B cell (primary cell): ENCODE data around the gene LASP1. TPM values are rescaled to one million over a fixed set of nuclear protein-coding genes. Genes with fewer than 3 reads are reported as not detected.

ENCODE experiments used
- ATAC-seq: fragments of 200-7000 bp; cut with Tn5 transposase; one replicate; pipeline ENCODE4 v1.10.0; 2021; ENCODE audit warnings: low read depth, mild to moderate bottlenecking, moderate number of reproducible peaks, moderate library complexity
- CTCF ChIA-PET: fragments of 350-600 bp; sonication (Branson Sonifier 250); formaldehyde crosslinking; loops from one replicate; lab custom pipeline; 2021; ENCODE audit warnings: antibody characterized with exemption, inconsistent platforms; lab: Charles Lee
- POLR2A ChIA-PET: fragments of 350-600 bp; sonication (Branson Sonifier 250); formaldehyde crosslinking; loops from one replicate; lab custom pipeline; 2021; ENCODE audit warnings: antibody characterized with exemption; lab: Charles Lee
- DNase-seq: peaks from one replicate; pipeline ENCODE4 v3.0.0; 2013
- H2AFZ ChIP-seq: 2 replicates; pipeline ENCODE4 v1.6.1; 2012; ENCODE audit warnings: mild to moderate bottlenecking, low read depth, low read length; ENCODE audit not compliant: insufficient read depth, poor library complexity, severe bottlenecking
- H3K27ac ChIP-seq, 2 donors: 1 replicate in 1 of 2; 2 replicates in 1 of 2; pipeline ENCODE4 v1.5.1; 2012 to 2013; ENCODE audit warnings: low read length in 2 of 2, mild to moderate bottlenecking in 2 of 2, moderate library complexity in 1 of 2
- H3K27me3 ChIP-seq, 4 experiments: fragments of 200-600 bp in 1 of 4; sonication (generic) in 1 of 4; replicated peaks in 1 of 4; 1 replicate in 2 of 4; 2 replicates in 2 of 4; pipeline versions ENCODE4 v1.6.1 to v1.7.0; 2013 to 2016; ENCODE audit warnings: low read length in 3 of 4, mild to moderate bottlenecking in 2 of 4, mixed read lengths in 1 of 4, moderate library complexity in 1 of 4; ENCODE audit not compliant: insufficient read depth in 4 of 4, control insufficient read depth in 3 of 4; ENCODE audit errors: control extremely low read depth in 1 of 4
- H3K36me3 ChIP-seq, 2 experiments: replicated peaks in 1 of 2; 1 replicate in 1 of 2; 2 replicates in 1 of 2; pipeline versions ENCODE4 v1.6.1 to v1.7.1; 2013; ENCODE audit warnings: low read length in 1 of 2; ENCODE audit not compliant: insufficient read depth in 2 of 2, control insufficient read depth in 1 of 2; ENCODE audit errors: control extremely low read depth in 1 of 2, extremely low read depth in 1 of 2
- H3K4me1 ChIP-seq, 2 donors: fragments of 200-600 bp in 1 of 2; sonication (generic) in 1 of 2; 1 replicate in 1 of 2; 2 replicates in 1 of 2; pipeline versions ENCODE4 v1.5.1 to v1.6.1; 2013 to 2017; ENCODE audit warnings: low read length in 2 of 2; ENCODE audit not compliant: control insufficient read depth in 2 of 2, insufficient read depth in 2 of 2
- H3K4me2 ChIP-seq: replicated peaks from 2 replicates; pipeline ENCODE3; 2012; ENCODE audit warnings: mild to moderate bottlenecking, low read depth, low read length; ENCODE audit not compliant: poor library complexity, severe bottlenecking
- H3K4me3 ChIP-seq, 5 experiments: fragments of 200-600 bp in 1 of 5; sonication (generic) in 1 of 5; 1 replicate in 3 of 5; 2 replicates in 2 of 5; pipeline versions ENCODE4 v1.5.1 to v1.7.0; 2011 to 2016; ENCODE audit warnings: low read length in 4 of 5, mild to moderate bottlenecking in 4 of 5, low read depth in 2 of 5, control low read depth in 1 of 5, moderate library complexity in 1 of 5; ENCODE audit not compliant: insufficient read depth in 1 of 5; ENCODE audit errors: control extremely low read depth in 1 of 5, extremely low read depth in 1 of 5
- H3K79me2 ChIP-seq: fragments of 200-600 bp; sonication (generic); one replicate; pipeline ENCODE4 v1.6.0; 2016; ENCODE audit warnings: low read length; ENCODE audit not compliant: control insufficient read depth, insufficient read depth
- H3K9ac ChIP-seq: fragments of 200-600 bp; sonication (generic); 2 replicates; pipeline ENCODE4 v1.6.1; 2017; ENCODE audit warnings: mild to moderate bottlenecking, low read length, moderate library complexity
- H3K9me3 ChIP-seq, 3 donors: one replicate each; pipeline versions ENCODE4 v1.6.1 to v1.7.1; 2013; ENCODE audit warnings: low read length in 2 of 3; ENCODE audit not compliant: control insufficient read depth in 2 of 3, insufficient read depth in 1 of 3; ENCODE audit errors: control extremely low read depth in 1 of 3
- H4K20me1 ChIP-seq: 2 replicates; pipeline ENCODE4 v1.6.0; 2012; ENCODE audit warnings: mild to moderate bottlenecking, low read length; ENCODE audit not compliant: insufficient read depth, control insufficient read depth, poor library complexity, severe bottlenecking
- H3K27ac Mint-ChIP-seq: one replicate; pipeline ENCODE4 v1.8.0; 2021; ENCODE audit warnings: mixed read lengths
- H3K27me3 Mint-ChIP-seq: one replicate; pipeline ENCODE4 v1.8.0; 2021; ENCODE audit warnings: mixed read lengths
- H3K4me1 Mint-ChIP-seq: one replicate; pipeline ENCODE4 v1.8.0; 2021; ENCODE audit warnings: mixed read lengths
- H3K4me3 Mint-ChIP-seq: one replicate; pipeline ENCODE4 v1.8.0; 2021; ENCODE audit warnings: mixed read lengths
- H3K9me3 Mint-ChIP-seq: one replicate; pipeline ENCODE4 v1.8.0; 2022; ENCODE audit warnings: mixed read lengths; ENCODE audit not compliant: insufficient read depth
- CTCF ChIP-seq: fragments of 200-600 bp; IDR thresholded peaks from one replicate; pipeline ENCODE4 v1.8.0; 2022; ENCODE audit warnings: antibody characterized with exemption, mild to moderate bottlenecking
- EZH2 ChIP-seq: IDR thresholded peaks from 2 replicates; pipeline ENCODE4 v1.6.1; 2012; ENCODE audit warnings: borderline replicate concordance, low read depth, mild to moderate bottlenecking, moderate library complexity, low read length; ENCODE audit not compliant: insufficient read depth, poor library complexity, severe bottlenecking
- WGBS: methylation state at CpG from one replicate; pipeline ENCODE4 v1.1.5; 2013; ENCODE audit warnings: missing lambda C conversion rate; ENCODE audit not compliant: insufficient coverage; 5-methylcytosine and 5-hydroxymethylcytosine counted together
- intact Hi-C: fragments of 100-400 bp; cut with micrococcal nuclease; formaldehyde crosslinking; loops from one replicate; pipeline ENCODE4 v1.10.0; 2022
- polyA plus RNA-seq: library from polyadenylated mRNA; depleted of rRNA; stranded (reverse); fragments of >200 nt; gene quantifications from 2 replicates; pipeline ENCODE4 v1.2.3, GENCODE V29; 2012
- total RNA-seq, 2 donors: library from RNA; stranded (reverse); fragments of 120-200 nt in 1 of 2; gene quantifications; 1 replicate in 1 of 2; 2 replicates in 1 of 2; pipeline versions ENCODE4 v1.2.3 to v1.2.4, GENCODE V29; 2013 to 2022

LASP1 gene
- total and polyA plus RNA-seq, 2 donors (not counting 1 experiment from before 2014, with no cell fraction given): 51.6 to 125 TPM

GRCh38 chr17:38875477-38876075, 5.7 kb downstream of the LASP1 start:
- H3K27me3 ChIP-seq: no peaks in the 10 kb centered on the region
- H3K9ac ChIP-seq: no peak overlapping the region
- H3K4me3 ChIP-seq: no peak overlapping the region
- CTCF ChIA-PET: no interaction called here
- ATAC-seq: no peak
- H2AFZ ChIP-seq: no peak overlapping the region
- peaks cover 99% of the 10 kb centered on the region for H4K20me1 ChIP-seq
- no peak for DNase-seq
- Mint-ChIP-seq H3K9me3 (no peaks in the 10 kb centered on the region), H3K27ac (peak overlapping the region; percentile 75), H3K4me1 (peaks cover 84% of the 10 kb centered on the region), H3K27me3 (no peaks in the 10 kb centered on the region), H3K4me3 (no peak overlapping the region)
- WGBS: 95% methylated on average over 2 of the region's 5 CpGs
- intact Hi-C loops: no loop called here
- H3K36me3 ChIP-seq: peaks cover 0 to 47% of the 10 kb centered on the region in 2 experiments
- H3K4me1 ChIP-seq: peaks cover 69 to 78% of the 10 kb centered on the region in 2 donors
- H3K27ac ChIP-seq: peak overlapping the region; percentile 23 to 67
- no peaks in the 10 kb centered on the region for H3K9me3 ChIP-seq
- POLR2A ChIA-PET: no interaction called here
- no peak for TF ChIP-seq EZH2
- no peak for TF ChIP-seq CTCF
- H3K4me2 ChIP-seq: no peak overlapping the region
- peaks cover 99% of the 10 kb centered on the region for H3K79me2 ChIP-seq

DNA sequence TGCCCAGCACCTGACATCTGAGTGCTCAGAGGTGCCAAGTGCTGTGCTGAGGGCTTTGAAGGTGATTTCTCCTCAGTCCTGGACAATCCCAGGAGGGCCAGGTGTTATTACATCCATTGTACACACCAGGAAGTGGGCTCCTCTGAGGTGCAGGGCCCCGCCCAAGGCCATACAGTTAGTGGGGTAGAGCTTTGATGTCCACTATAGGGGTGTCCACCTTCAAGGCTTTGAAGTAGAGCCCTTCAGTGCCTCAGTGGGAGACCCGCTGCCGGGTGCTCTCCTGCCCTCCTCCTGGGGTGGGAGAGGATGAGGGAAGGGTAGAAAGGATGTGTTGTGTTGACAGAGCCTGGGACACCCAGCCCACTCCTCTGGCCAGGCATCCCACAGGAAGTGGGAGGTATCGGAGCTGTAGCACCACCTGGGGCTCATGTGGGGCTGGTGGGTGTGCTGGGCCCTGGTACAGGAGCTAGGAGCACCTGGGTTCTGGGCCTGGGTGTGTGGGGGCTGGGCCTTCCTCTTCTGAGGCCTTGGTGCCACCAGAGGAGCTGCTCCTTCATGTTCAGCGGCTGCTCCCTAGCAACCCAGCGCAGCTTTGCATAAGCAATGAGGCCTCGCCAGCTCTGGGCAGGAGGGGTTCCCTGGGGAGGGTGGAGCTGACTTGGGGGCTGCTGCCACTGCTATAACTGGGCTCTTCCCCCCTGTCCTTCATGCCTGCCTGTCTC, 7.4 kb downstream of the LASP1 start:
- H3K27me3 Mint-ChIP-seq: no peaks in the 10 kb centered on the region
- Histone ChIP-seq H3K4me2 (peak overlapping the region; percentile 71), H2AFZ (no peak overlapping the region), H3K27ac (peak overlapping the region; percentile 73 to 80), H3K9ac (peak overlapping the region; percentile 40), H3K36me3 (peaks cover 0 to 62% of the 10 kb centered on the region in 2 experiments), H3K4me3 (peak overlapping the region in 1 of 5 experiments; percentile 16), H3K27me3 (no peaks in the 10 kb centered on the region), H3K4me1 (peaks cover 62 to 71% of the 10 kb centered on the region in 2 donors), H3K9me3 (no peaks in the 10 kb centered on the region), H3K79me2 (peaks cover 99% of the 10 kb centered on the region), H4K20me1 (peaks cover 99% of the 10 kb centered on the region)
- CTCF ChIA-PET: interaction anchor here (0.7 to 1.0 kb wide), 3 partner anchors 10 to 276 kb away, joined by 3 to 5 read pairs (median 3); no protein-coding TSS in a partner anchor
- peaks cover 77% of the 10 kb centered on the region for H3K4me1 Mint-ChIP-seq
- no peaks in the 10 kb centered on the region for H3K9me3 Mint-ChIP-seq
- ATAC-seq: peak; percentile 79
- peak overlapping the region; percentile 76 for H3K27ac Mint-ChIP-seq
- WGBS: 28% methylated on average over 3 of the region's 7 CpGs
- peak overlapping the region; percentile 34 for H3K4me3 Mint-ChIP-seq
- intact Hi-C loops: no loop called here
- DNase-seq: peak; percentile 71
- TF ChIP-seq EZH2 (no peak), CTCF (no peak)
- POLR2A ChIA-PET: interaction anchor here (0.7 kb wide), 1 partner anchor 23 kb away, joined by 3 read pairs; the partner anchor contains the start of gene RPL23
